HG02840 (cell line): ENCODE results near the gene FAP.

Experiments
- ATAC-seq: cut with Tn5 transposase; IDR thresholded peaks from one replicate; pipeline ENCODE4 v1.9.1; 2021; ENCODE audit warnings: mild to moderate bottlenecking, moderate library complexity, moderate number of reproducible peaks; ENCODE audit not compliant: unreplicated experiment, low FRiP score

The FAP gene

GRCh38 chr2:162188451-162188850, 54.8 kb downstream of the FAP start:
- ATAC-seq = no peak

- no peak for ATAC-seq
These were observed 57.6 kb downstream of the FAP start for GRCh38 chr2:162185541-162186232.

GRCh38 chr2:162184821-162185450, 58.3 kb downstream of the FAP start:
- ATAC-seq = no peak

- no peak for ATAC-seq
These were observed 58.9 kb downstream of the FAP start for GRCh38 chr2:162184359-162184758.

- ATAC-seq = no peak
These were observed 60.9 kb downstream of the FAP start for GRCh38 chr2:162182395-162182794.

GRCh38 chr2:162177301-162177700, 65.9 kb downstream of the FAP start:
- ATAC-seq = no peak

GRCh38 chr2:162175714-162176113, 67.5 kb downstream of the FAP start:
- no peak for ATAC-seq

DNA sequence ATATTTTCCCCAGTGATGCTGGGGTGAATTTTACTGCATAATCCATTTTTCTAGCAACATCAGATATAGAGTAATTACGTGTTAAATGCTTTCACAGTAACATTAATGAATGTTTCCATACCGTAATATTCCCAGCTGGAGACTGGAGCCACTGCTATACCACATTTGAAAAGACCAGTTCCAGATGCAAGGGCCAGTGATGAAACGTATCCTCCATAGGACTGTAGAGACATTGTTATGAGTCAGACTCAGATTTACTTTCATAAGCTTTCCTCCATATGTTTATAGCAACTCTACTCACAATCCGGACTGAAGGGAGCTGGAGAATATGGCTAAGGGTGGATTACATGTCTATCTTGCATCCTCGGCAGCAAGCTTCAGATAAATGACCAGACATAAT, 68.5 kb downstream of the FAP start:
- ATAC-seq = no peak

DNA sequence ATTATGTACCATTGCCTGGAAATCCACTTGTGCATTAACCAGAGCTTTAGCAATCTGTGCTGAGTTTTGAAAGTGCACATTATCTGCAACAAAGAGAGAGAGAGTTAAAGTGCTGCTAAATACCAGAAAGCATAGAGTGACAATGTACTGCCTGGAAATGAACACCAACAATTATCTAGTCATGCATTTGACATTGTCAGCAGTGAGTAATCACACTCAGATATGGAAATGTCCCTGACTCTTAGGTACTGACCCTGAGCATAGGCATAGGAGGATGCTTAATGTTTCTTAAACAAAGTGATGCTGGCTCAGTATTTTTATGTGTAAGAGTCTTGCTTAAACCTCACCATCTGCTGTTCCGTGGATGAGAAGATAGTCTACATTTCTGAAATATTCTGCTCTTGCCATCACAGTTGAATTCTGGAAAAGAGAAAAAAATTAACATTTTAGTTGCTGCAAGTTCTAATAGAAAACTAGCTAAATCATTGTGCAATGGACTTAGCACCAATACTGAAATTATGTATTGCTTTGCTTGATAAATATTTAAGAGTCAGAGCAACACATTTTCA, 70.4 kb downstream of the FAP start:
- ATAC-seq = no peak

DNA sequence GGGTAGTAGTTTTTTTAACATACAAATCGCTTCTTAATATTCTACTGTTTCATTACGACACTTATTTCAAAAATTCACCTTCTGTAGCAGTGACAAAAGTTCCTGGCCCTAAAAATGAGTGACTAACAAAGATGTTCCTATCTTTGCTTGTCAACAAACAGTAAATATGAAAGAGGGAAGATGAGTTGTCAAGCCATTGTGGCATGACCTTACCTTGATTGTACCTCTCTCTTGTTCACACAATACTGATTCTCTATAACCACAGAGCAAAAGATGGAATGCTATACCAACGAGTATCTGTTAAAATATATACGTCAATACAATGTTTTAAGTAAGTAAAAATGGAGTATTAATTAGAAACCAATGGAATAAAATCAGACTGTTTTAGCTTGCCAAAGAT, 76.5 kb downstream of the FAP start:
- no peak for ATAC-seq

- ATAC-seq = no peak
These were observed 77.1 kb downstream of the FAP start for GRCh38 chr2:162166174-162166573.

DNA sequence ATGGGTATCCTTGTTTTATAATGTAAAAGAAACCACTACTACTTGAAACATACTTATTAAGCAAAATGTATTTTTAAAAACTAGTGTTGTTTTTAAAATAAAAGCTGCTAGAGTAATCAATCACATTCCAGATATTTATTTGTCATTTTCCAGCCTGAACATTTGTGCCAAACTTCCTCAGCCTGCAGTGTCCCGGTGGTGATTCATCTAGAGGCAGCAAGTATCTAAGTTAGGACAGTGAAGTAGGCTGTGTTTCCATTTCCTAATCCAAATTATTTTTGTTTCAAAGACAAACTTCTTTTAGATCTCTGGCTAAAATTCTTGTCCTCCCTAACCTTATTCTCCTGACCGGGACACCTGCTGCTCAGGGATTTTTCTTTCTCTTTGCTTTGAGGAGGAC, 78.4 kb downstream of the FAP start:
- ATAC-seq = no peak

- no peak for ATAC-seq
These were observed 83.8 kb downstream of the FAP start for GRCh38 chr2:162159446-162159845.

GRCh38 chr2:162156149-162156548, 87.1 kb downstream of the FAP start:
- ATAC-seq = no peak

DNA sequence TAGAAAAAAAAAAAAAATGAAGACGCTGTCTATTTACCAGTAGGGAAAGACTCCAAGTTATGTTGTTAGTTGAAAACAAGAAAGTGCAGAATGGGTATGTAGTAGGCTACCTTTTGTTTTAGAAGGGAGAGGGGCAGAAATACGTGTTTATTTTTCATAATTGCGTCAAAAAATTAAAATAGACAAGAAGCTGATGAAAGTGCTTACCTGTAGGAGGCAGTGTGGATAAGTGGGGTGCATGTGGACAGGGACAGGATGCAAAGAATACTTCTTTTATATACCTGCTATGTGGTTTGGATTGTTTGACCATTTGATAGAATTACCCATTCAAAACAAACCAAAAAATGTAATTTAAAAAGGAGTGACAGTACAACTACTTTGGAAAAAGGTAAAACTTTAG, 88.2 kb downstream of the FAP start:
- ATAC-seq = no peak

DNA sequence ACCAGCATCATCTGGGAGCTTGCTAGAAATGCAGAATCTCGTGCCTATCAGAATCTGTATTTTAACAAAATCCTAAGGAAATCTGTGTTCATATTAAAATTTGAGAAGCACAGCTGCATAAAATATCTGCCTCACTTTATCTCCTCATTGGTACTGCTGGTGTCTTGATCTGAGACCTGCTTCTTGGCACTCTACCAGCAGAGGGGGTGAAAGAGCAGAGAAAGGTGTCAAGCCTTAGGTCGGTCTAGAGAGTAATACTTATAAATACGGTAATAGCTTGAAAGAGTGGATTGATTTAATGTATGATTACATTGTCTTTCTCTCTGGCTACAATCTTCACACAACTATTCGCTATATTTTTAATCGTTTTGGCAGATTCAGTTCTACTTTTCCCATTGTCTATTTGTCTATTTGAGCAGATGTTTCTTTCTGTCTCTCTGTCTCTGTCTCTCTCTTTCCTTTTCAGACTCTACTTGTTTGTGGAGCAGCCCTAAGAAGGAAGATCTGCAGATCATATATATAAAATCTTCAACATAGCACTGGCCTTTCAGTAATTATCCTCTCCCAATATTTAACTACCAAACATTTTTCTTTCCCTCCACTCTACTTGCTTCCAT, 89.5 kb downstream of the FAP start:
- peak; percentile 91 for ATAC-seq

DNA sequence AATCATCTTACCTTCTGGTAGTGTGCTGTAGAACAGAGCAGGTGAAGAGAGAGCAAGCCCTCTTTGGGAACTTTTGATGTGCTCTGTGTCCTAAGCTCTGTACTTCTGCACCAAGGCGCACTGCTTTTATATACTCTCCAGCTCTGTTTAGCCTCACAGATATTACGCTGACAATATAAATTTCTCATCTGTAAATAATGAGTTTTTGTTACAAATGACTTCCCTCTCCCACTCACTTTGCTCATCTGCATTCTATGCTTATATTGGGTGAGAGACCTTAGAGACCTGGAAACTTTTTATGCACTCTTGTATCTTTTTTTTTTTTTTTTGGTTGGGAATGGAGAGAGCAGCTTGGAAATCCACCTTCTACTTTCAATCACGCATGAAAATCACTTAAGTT, 91.1 kb downstream of the FAP start, which contains the start of gene GCG:
Gene GCG (minus strand): TSS at position 101 of the 400 bp plus-strand sequence. CDS start 3,069 bp downstream, outside the sequence.
- ATAC-seq = no peak

DNA sequence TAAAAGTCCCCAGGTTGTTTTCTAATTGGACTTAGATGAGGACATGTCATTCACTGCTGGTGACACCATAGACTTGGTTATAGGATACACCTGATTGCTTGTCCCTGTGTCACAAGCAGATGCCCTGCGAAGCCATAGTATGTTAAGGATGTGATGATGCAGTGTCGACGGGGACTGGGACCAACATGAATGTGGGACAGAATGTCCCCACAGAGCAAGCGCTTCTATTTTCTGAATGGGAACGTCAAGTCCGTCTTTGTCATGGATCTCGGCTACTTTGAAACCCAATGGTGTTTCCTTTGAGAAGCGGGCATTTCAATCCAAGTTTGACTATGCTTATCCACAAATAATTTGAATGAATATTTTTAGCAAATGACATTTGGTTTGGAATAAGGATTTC, 93.3 kb downstream of the FAP start:
- ATAC-seq = no peak

DNA sequence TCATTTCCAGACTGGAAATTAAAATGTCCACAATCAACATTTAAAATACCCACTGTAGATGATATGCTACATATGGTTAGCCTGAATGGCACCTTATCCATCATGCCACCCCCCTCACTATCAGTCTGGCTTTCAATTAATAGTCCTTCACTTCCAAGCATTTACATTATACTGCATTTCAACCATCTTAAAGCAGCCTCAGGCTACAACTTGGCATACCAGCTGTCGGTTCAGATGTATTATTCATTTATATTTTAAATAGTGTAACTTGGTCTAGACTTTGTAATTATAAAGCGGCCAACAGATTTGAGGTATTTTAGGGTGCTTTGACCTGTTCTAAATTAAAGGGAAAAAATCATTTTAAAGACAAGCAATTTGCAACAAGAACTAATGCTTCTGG, 93.8 kb downstream of the FAP start:
- ATAC-seq = no peak

DNA sequence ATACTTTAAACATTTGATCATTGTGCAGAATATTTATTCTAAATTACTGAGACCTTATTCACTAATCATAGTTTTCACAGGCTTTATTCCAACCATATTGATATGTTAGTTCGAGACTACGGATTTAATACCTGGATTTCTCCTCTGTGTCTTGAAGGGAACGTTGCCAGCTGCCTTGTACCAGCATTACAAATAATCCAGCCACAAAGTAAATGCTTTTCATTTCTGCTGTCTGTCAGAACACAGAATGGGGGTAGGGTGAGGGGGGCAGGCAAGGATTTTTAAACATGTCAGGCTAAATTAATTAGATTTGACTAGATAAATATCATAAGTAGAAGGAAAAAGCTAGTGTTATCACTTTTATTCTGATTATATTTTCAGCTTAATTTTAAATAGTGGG, 94.3 kb downstream of the FAP start:
- ATAC-seq = no peak

GRCh38 chr2:162143969-162144368, 99.3 kb downstream of the FAP start:
- ATAC-seq = no peak

DNA sequence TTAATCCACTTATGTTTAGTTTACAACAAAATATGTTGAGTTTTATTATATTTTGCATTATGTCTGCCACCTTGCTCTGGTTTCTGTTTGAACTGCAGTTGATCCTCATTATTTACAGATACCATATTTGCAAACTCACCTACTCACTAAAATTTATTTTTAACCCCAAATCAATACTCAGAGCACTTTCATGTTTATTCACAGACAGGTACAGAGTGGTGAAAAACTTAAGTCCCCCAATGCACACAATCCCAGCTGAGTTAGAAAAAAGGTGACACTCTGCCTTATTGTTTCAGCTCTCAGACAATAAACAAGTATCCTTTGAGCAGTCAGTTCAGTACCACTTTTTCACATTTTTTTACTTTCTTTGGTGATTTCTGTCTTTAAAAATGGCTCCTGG, 104.9 kb downstream of the FAP start:
- no peak for ATAC-seq
